Left forelimb (tissue), 1 donor: ENCODE results near the gene ATP6V0A4.

ENCODE experiments used
- DNase-seq: peaks from one replicate; pipeline ENCODE4 v3.0.0-alpha.2; 2018; ENCODE audit warnings: low spot score

The ATP6V0A4 gene

GRCh38 chr7:138662076-138662990 is 135.7 kb downstream of the ATP6V0A4 start:
- no peak for DNase-seq

- DNase-seq: no peak
Observed at GRCh38 chr7:138661069-138661635, 136.8 kb downstream of the ATP6V0A4 start.

- no peak for DNase-seq
Observed at GRCh38 chr7:138658889-138659288, 139.1 kb downstream of the ATP6V0A4 start.

GRCh38 chr7:138657854-138658386 is 140.1 kb downstream of the ATP6V0A4 start:
- DNase-seq: no peak

- no peak for DNase-seq
Observed at GRCh38 chr7:138656952-138657351, 141.0 kb downstream of the ATP6V0A4 start.
